GM19452 (cell line): Measurements from ENCODE around the gene IFITM5.

Experiments used
- ATAC-seq: cut with Tn5 transposase; IDR thresholded peaks from one replicate; pipeline ENCODE4 v1.9.1; 2021; ENCODE audit not compliant: unreplicated experiment

Gene IFITM5

GRCh38 chr11:285021-285893, 14.1 kb downstream of the IFITM5 start:
- no peak for ATAC-seq

- ATAC-seq, result no peak
Observed at GRCh38 chr11:284105-285020, 15.0 kb downstream of the IFITM5 start.

GRCh38 chr11:283405-284104, 15.8 kb downstream of the IFITM5 start:
- no peak for ATAC-seq

- ATAC-seq, result no peak
Observed at GRCh38 chr11:282630-283360, 16.5 kb downstream of the IFITM5 start.

GRCh38 chr11:282171-282570, 17.2 kb downstream of the IFITM5 start:
- no peak for ATAC-seq

GRCh38 chr11:281486-282161, 17.7 kb downstream of the IFITM5 start:
- ATAC-seq, result no peak

GRCh38 chr11:280706-281485, 18.4 kb downstream of the IFITM5 start:
- ATAC-seq, result no peak

GRCh38 chr11:279966-280705, 19.2 kb downstream of the IFITM5 start:
- ATAC-seq, result no peak

GRCh38 chr11:279040-279965, 20.0 kb downstream of the IFITM5 start:
- no peak for ATAC-seq

- no peak for ATAC-seq
Observed at GRCh38 chr11:278001-278951, 21.1 kb downstream of the IFITM5 start, which contains the start of gene NLRP6. Gene NLRP6 (plus strand): TSS chr11:278407. CDS start chr11:278570, 163 bp downstream.

GRCh38 chr11:276219-276618, 23.1 kb downstream of the IFITM5 start:
- ATAC-seq, result no peak

- ATAC-seq, result no peak
Observed at GRCh38 chr11:272931-273198, 26.5 kb downstream of the IFITM5 start.

GRCh38 chr11:272195-272930, 27.0 kb downstream of the IFITM5 start:
- ATAC-seq, result no peak

GRCh38 chr11:271319-271715, 28.0 kb downstream of the IFITM5 start:
- ATAC-seq, result no peak

- no peak for ATAC-seq
Observed at GRCh38 chr11:270451-271318, 28.6 kb downstream of the IFITM5 start.
